Stimulated activated CD8-positive, alpha-beta memory T cell treated with anti-CD3 and anti-CD28 coated beads, Interleukin-15, amount 100 ng/mL, for 1 hour (primary cell): ENCODE data around the gene OR9G4.

ENCODE experiments used
- DNase-seq: peaks from one replicate; pipeline ENCODE4 v3.0.0-alpha.2; 2020; ENCODE audit warnings: low read depth

OR9G4 gene

GRCh38 chr11:56748597-56748996 lies at the start of gene OR9G4:
TSS of gene OR9G4 (minus strand) at chr11:56748697. CDS start at chr11:56743766, 4,931 bp downstream.
- DNase-seq = no peak

GRCh38 chr11:56783448-56784041 lies 35.0 kb upstream of the OR9G4 start:
- DNase-seq = no peak

GRCh38 chr11:56782167-56782847 lies 33.8 kb upstream of the OR9G4 start:
- no peak for DNase-seq

GRCh38 chr11:56776809-56777208 lies 28.3 kb upstream of the OR9G4 start:
- DNase-seq = no peak

- DNase-seq = no peak
Measured at GRCh38 chr11:56764976-56765375, 16.5 kb upstream of the OR9G4 start.

GRCh38 chr11:56751480-56751879 lies 3.0 kb upstream of the OR9G4 start:
- DNase-seq = no peak

GRCh38 chr11:56750190-56750589 lies 1.7 kb upstream of the OR9G4 start:
- DNase-seq = no peak

GRCh38 chr11:56740886-56741285 lies 7.6 kb downstream of the OR9G4 start:
- no peak for DNase-seq

- no peak for DNase-seq
Measured at GRCh38 chr11:56740107-56740506, 8.4 kb downstream of the OR9G4 start.

GRCh38 chr11:56720513-56720912 lies 28.0 kb downstream of the OR9G4 start:
- DNase-seq = no peak

GRCh38 chr11:56716379-56716854 lies 32.1 kb downstream of the OR9G4 start:
- DNase-seq = no peak

GRCh38 chr11:56714206-56714605 lies 34.3 kb downstream of the OR9G4 start:
- no peak for DNase-seq

- DNase-seq = no peak
Measured at GRCh38 chr11:56706486-56706885, 42.0 kb downstream of the OR9G4 start.

- DNase-seq = no peak
Measured at GRCh38 chr11:56705784-56706396, 42.6 kb downstream of the OR9G4 start.

GRCh38 chr11:56700914-56701485 lies 47.5 kb downstream of the OR9G4 start:
- DNase-seq = no peak

- no peak for DNase-seq
Measured at GRCh38 chr11:56700242-56700913, 48.1 kb downstream of the OR9G4 start.

GRCh38 chr11:56698795-56699194 lies 49.7 kb downstream of the OR9G4 start, which contains the start of gene OR9G1:
TSS of gene OR9G1 (plus strand) at chr11:56699095. CDS start at chr11:56700388, 1,293 bp downstream.
- no peak for DNase-seq

GRCh38 chr11:56693428-56693827 lies 55.1 kb downstream of the OR9G4 start:
- no peak for DNase-seq
